Panc1 (cell line): ENCODE measurements around the gene CCDC15. TPM values are rescaled to one million over a fixed set of nuclear protein-coding genes. Genes with fewer than 3 reads are reported as not detected.

Experiments
- ATAC-seq: fragments of 200-7000 bp; cut with Tn5 transposase; 2 replicates; pipeline ENCODE4 v1.9.1; 2020; ENCODE audit warnings: mild to moderate bottlenecking, moderate library complexity
- BruUV-seq: library from RNA; stranded (reverse); fragments of 400-500 nt; replicated peaks from 2 replicates; lab custom pipeline; 2021; lab: Mats Ljungman, UMichigan
- CTCF ChIA-PET: fragments of 300-600 bp; sonication (Branson Sonifier 250); formaldehyde crosslinking; loops from one replicate; lab custom pipeline; 2022; ENCODE audit warnings: antibody characterized with exemption; lab: Charles Lee
- POLR2A ChIA-PET: fragments of 300-600 bp; sonication (Branson Sonifier 250); formaldehyde crosslinking; loops from one replicate; lab custom pipeline; 2022; ENCODE audit warnings: antibody characterized with exemption; lab: Charles Lee
- DNase-seq: peaks from one replicate; pipeline ENCODE4 v3.0.0-alpha.2; 2010; ENCODE audit warnings: low read depth, low spot score
- H3K27ac ChIP-seq: 2 replicates; pipeline ENCODE4 v1.5.1; 2011; ENCODE audit warnings: mild to moderate bottlenecking, low read length, inconsistent platforms
- H3K27me3 ChIP-seq: fragments of 200-500 bp; sonication (Bioruptor generic); 2 replicates; pipeline ENCODE4 v1.6.0; 2014; ENCODE audit warnings: low read length, inconsistent platforms; ENCODE audit not compliant: control insufficient read depth, insufficient read depth
- H3K36me3 ChIP-seq: fragments of 200-500 bp; sonication (Bioruptor generic); 2 replicates; pipeline ENCODE4 v1.5.1; 2014; ENCODE audit warnings: inconsistent platforms, mild to moderate bottlenecking, low read length, moderate library complexity; ENCODE audit not compliant: control insufficient read depth, insufficient read depth
- H3K4me1 ChIP-seq: 2 replicates; pipeline ENCODE4 v1.5.1; 2011; ENCODE audit warnings: inconsistent platforms, mild to moderate bottlenecking, low read length, moderate library complexity; ENCODE audit not compliant: control insufficient read depth, insufficient read depth
- H3K4me3 ChIP-seq, 2 experiments: 2 replicates each; pipeline ENCODE4 v1.5.1; 2011 to 2012; ENCODE audit warnings: low read depth in 2 of 2, low read length in 2 of 2, mild to moderate bottlenecking in 2 of 2, inconsistent platforms in 1 of 2, moderate library complexity in 1 of 2
- H3K9me3 ChIP-seq: fragments of 200-500 bp; sonication (Bioruptor generic); 2 replicates; pipeline ENCODE4 v1.5.1; 2014; ENCODE audit warnings: low read depth, mild to moderate bottlenecking, inconsistent platforms, low read length, moderate library complexity; ENCODE audit not compliant: control insufficient read depth, insufficient read depth
- CTCF ChIP-seq: fragments of 450-650 bp; IDR thresholded peaks from 2 replicates; pipeline ENCODE4 v1.5.1; 2017; ENCODE audit warnings: mild to moderate bottlenecking
- POLR2AphosphoS5 ChIP-seq: IDR thresholded peaks from 2 replicates; pipeline ENCODE4 v1.6.1; 2012; ENCODE audit warnings: mild to moderate bottlenecking, low read depth, low read length, moderate library complexity
- REST ChIP-seq, 2 experiments: IDR thresholded peaks; 2 replicates each; pipeline ENCODE4 v1.6.1; 2011 to 2012; ENCODE audit warnings: low read depth in 2 of 2, control low read depth in 1 of 2, low read length in 1 of 2, mild to moderate bottlenecking in 1 of 2, moderate library complexity in 1 of 2; ENCODE audit not compliant: insufficient read depth in 1 of 2
- SIN3A ChIP-seq: IDR thresholded peaks from 2 replicates; pipeline ENCODE4 v1.6.1; 2012; ENCODE audit warnings: low read depth, mild to moderate bottlenecking, low read length, moderate library complexity, borderline replicate concordance; ENCODE audit not compliant: insufficient read depth
- TCF7L2 ChIP-seq: IDR thresholded peaks from 2 replicates; pipeline ENCODE4 v1.6.1; 2011; ENCODE audit warnings: mild to moderate bottlenecking, low read depth, low read length, inconsistent platforms
- in situ Hi-C: cut with HindIII; loops from 2 replicates; pipeline ENCODE4 v1.10.0; 2016; ENCODE audit warnings: low sequenced_read_pairs, low pct_unique_long_range_greater_than_20kb
- intact Hi-C: fragments of 100-400 bp; cut with micrococcal nuclease; formaldehyde crosslinking; loops from one replicate; pipeline ENCODE4 v1.10.0; 2022; ENCODE audit not compliant: unreplicated experiment
- total RNA-seq: library from RNA; stranded (reverse); gene quantifications from one replicate; pipeline ENCODE4 v1.2.1, GENCODE V29; 2021; ENCODE audit not compliant: unreplicated experiment

CCDC15 gene
- total RNA-seq, 1 experiment from 2014 or later: 2.8 TPM

- in situ Hi-C loops: no loop called here
- intact Hi-C loops: no loop called here
- Histone ChIP-seq H3K27me3 (no peaks in the 10 kb centered on the region), H3K4me1 (no peaks in the 10 kb centered on the region), H3K4me3 (no peak overlapping the region), H3K36me3 (no peaks in the 10 kb centered on the region), H3K27ac (no peak overlapping the region), H3K9me3 (no peaks in the 10 kb centered on the region)
- no peak for ATAC-seq
- BruUV-seq: no TSS peak
- ChIA-PET POLR2A (no interaction called here), CTCF (no interaction called here)
- DNase-seq: no peak
- TF ChIP-seq REST (IDR thresholded peaks at IDR 0.05; ENCODE audit: insufficient read depth in 1 of 2, low read depth in 2 of 2, low read length in 1 of 2) (no peak), CTCF (no peak), SIN3A (no peak), POLR2AphosphoS5 (no peak)
Measured at GRCh38 chr11:125052047-125052446, 98.0 kb downstream of the CCDC15 start.

GRCh38 chr11:125053167-125053566 is 99.2 kb downstream of the CCDC15 start:
- intact Hi-C loops: no loop called here
- TF ChIP-seq SIN3A (no peak), REST (IDR thresholded peaks at IDR 0.05; ENCODE audit: insufficient read depth in 1 of 2, low read depth in 2 of 2, low read length in 1 of 2) (no peak), TCF7L2 (no peak), CTCF (no peak), POLR2AphosphoS5 (no peak)
- ChIA-PET CTCF (no interaction called here), POLR2A (no interaction called here)
- in situ Hi-C loops: no loop called here
- H3K4me1 ChIP-seq: no peaks in the 10 kb centered on the region
- H3K27me3 ChIP-seq: peaks cover under 1% of the 10 kb centered on the region; the same call in 1 of the 2 replicates
- no peaks in the 10 kb centered on the region for H3K36me3 ChIP-seq
- DNase-seq (no peak), ATAC-seq (no peak)
- BruUV-seq: no TSS peak
- H3K27ac ChIP-seq: no peak overlapping the region
- no peaks in the 10 kb centered on the region for H3K9me3 ChIP-seq
- H3K4me3 ChIP-seq: no peak overlapping the region
